ENCODE results near the gene ITGA2B. TPM values are rescaled to one million over a fixed set of nuclear protein-coding genes. Genes with fewer than 3 reads are reported as not detected.

The ITGA2B gene
- total RNA-seq, 1 donor from 2014 or later = 0.86 TPM

GRCh38 chr17:44409309-44410028 is 20.0 kb upstream of the ITGA2B start:
- Mint-ChIP-seq H3K27ac (ENCODE audit: unreplicated experiment) (no peak overlapping the region), H3K4me1 (ENCODE audit: unreplicated experiment) (no peaks in the 10 kb centered on the region), H3K4me3 (ENCODE audit: unreplicated experiment) (no peak overlapping the region), H3K27me3 (ENCODE audit: unreplicated experiment) (no peaks in the 10 kb centered on the region), H3K36me3 (ENCODE audit: unreplicated experiment) (peaks cover 23% of the 10 kb centered on the region), H3K9me3 (ENCODE audit: unreplicated experiment) (no peaks in the 10 kb centered on the region)
- TF ChIP-seq CTCF (IDR thresholded peaks at IDR 0.05) = no peak
- no peak for DNase-seq (ENCODE audit: extremely low spot score, unreplicated experiment)

- Mint-ChIP-seq H3K36me3 (ENCODE audit: unreplicated experiment) (peaks cover 25% of the 10 kb centered on the region), H3K27me3 (ENCODE audit: unreplicated experiment) (no peaks in the 10 kb centered on the region), H3K27ac (ENCODE audit: unreplicated experiment) (no peak overlapping the region), H3K4me1 (ENCODE audit: unreplicated experiment) (no peaks in the 10 kb centered on the region), H3K9me3 (ENCODE audit: unreplicated experiment) (no peaks in the 10 kb centered on the region), H3K4me3 (ENCODE audit: unreplicated experiment) (no peak overlapping the region)
- no peak for DNase-seq (ENCODE audit: extremely low spot score, unreplicated experiment)
- TF ChIP-seq CTCF (IDR thresholded peaks at IDR 0.05) = no peak
Observed at GRCh38 chr17:44408786-44409185, 19.3 kb upstream of the ITGA2B start.

GRCh38 chr17:44402564-44403172 is 13.2 kb upstream of the ITGA2B start:
- Mint-ChIP-seq H3K9me3 (ENCODE audit: unreplicated experiment) (no peaks in the 10 kb centered on the region), H3K27me3 (ENCODE audit: unreplicated experiment) (no peaks in the 10 kb centered on the region), H3K27ac (ENCODE audit: unreplicated experiment) (no peak overlapping the region), H3K4me1 (ENCODE audit: unreplicated experiment) (no peaks in the 10 kb centered on the region), H3K36me3 (ENCODE audit: unreplicated experiment) (peaks cover 43% of the 10 kb centered on the region), H3K4me3 (ENCODE audit: unreplicated experiment) (no peak overlapping the region)
- DNase-seq (ENCODE audit: extremely low spot score, unreplicated experiment) = no peak
- no peak for TF ChIP-seq CTCF (IDR thresholded peaks at IDR 0.05)

- H3K4me3 Mint-ChIP-seq (ENCODE audit: unreplicated experiment) = no peak overlapping the region
- no peaks in the 10 kb centered on the region for H3K27me3 Mint-ChIP-seq (ENCODE audit: unreplicated experiment)
- no peak overlapping the region for H3K27ac Mint-ChIP-seq (ENCODE audit: unreplicated experiment)
- peaks cover 50% of the 10 kb centered on the region for H3K36me3 Mint-ChIP-seq (ENCODE audit: unreplicated experiment)
- H3K9me3 Mint-ChIP-seq (ENCODE audit: unreplicated experiment) = no peaks in the 10 kb centered on the region
- DNase-seq (ENCODE audit: extremely low spot score, unreplicated experiment) = no peak
- peak; percentile 63 for TF ChIP-seq CTCF (IDR thresholded peaks at IDR 0.05)
- no peaks in the 10 kb centered on the region for H3K4me1 Mint-ChIP-seq (ENCODE audit: unreplicated experiment)
Observed at GRCh38 chr17:44400226-44400847, 10.9 kb upstream of the ITGA2B start.
